OCI-LY1 (cell line): ENCODE measurements around the gene VPS4A.

Experiments used
- H2AFZ ChIP-seq: fragments of 200-600 bp; sonication (generic), shearing (Covaris generic); 2 replicates; pipeline ENCODE4 v1.6.0; 2014; ENCODE audit warnings: antibody characterized with exemption, mild to moderate bottlenecking, low read length
- H3F3A ChIP-seq: fragments of 200-600 bp; sonication (generic), shearing (Covaris generic); 2 replicates; pipeline ENCODE4 v1.6.0; 2014; ENCODE audit warnings: mild to moderate bottlenecking, antibody characterized with exemption, low read length, moderate library complexity; ENCODE audit not compliant: insufficient read depth
- H3K27ac ChIP-seq: fragments of 200-600 bp; sonication (generic); 2 replicates; pipeline ENCODE4 v1.5.1; 2014; ENCODE audit warnings: low read length, mixed run types, mild to moderate bottlenecking, low read depth; ENCODE audit not compliant: poor library complexity, severe bottlenecking
- H3K27me3 ChIP-seq: fragments of 200-600 bp; sonication (generic); 2 replicates; pipeline ENCODE4 v1.6.0; 2014; ENCODE audit warnings: antibody characterized with exemption, mild to moderate bottlenecking, low read length, moderate library complexity; ENCODE audit not compliant: insufficient read depth
- H3K36me3 ChIP-seq: fragments of 200-600 bp; sonication (generic); 2 replicates; pipeline ENCODE4 v1.6.1; 2014; ENCODE audit warnings: mild to moderate bottlenecking, antibody characterized with exemption, low read length, moderate library complexity, mixed read lengths; ENCODE audit not compliant: insufficient read depth
- H3K4me1 ChIP-seq: fragments of 200-600 bp; sonication (generic); 2 replicates; pipeline ENCODE4 v1.5.1; 2014; ENCODE audit warnings: mild to moderate bottlenecking, low read length, moderate library complexity; ENCODE audit not compliant: insufficient read depth, severe bottlenecking
- H3K4me2 ChIP-seq: fragments of 200-600 bp; sonication (generic), shearing (Covaris generic); 2 replicates; pipeline ENCODE4 v1.6.1; 2014; ENCODE audit warnings: low read length
- H3K4me3 ChIP-seq: fragments of 200-600 bp; sonication (generic); 2 replicates; pipeline ENCODE4 v1.5.1; 2014; ENCODE audit warnings: low read length, low read depth, mild to moderate bottlenecking, mixed read lengths; ENCODE audit not compliant: poor library complexity, severe bottlenecking
- H3K79me2 ChIP-seq: fragments of 200-600 bp; shearing (Covaris generic); 2 replicates; pipeline ENCODE4 v1.6.1; 2016; ENCODE audit warnings: mixed run types, low read length, mixed read lengths; ENCODE audit not compliant: insufficient read depth
- H3K9ac ChIP-seq: fragments of 200-600 bp; sonication (generic), shearing (Covaris generic); 2 replicates; pipeline ENCODE4 v1.6.1; 2014; ENCODE audit warnings: mild to moderate bottlenecking, low read length, mixed read lengths
- H3K9me2 ChIP-seq: fragments of 200-600 bp; sonication (generic), shearing (Covaris generic); 2 replicates; pipeline ENCODE4 v1.6.1; 2014; ENCODE audit warnings: low read depth, mild to moderate bottlenecking, low read length, mixed read lengths
- H3K9me3 ChIP-seq: fragments of 200-600 bp; shearing (Covaris generic); 2 replicates; pipeline ENCODE4 v1.6.1; 2014; ENCODE audit warnings: low read length, mixed read lengths
- H4K20me1 ChIP-seq: fragments of 200-600 bp; sonication (generic), shearing (Covaris generic); 2 replicates; pipeline ENCODE4 v1.6.0; 2016; ENCODE audit warnings: mild to moderate bottlenecking, low read length; ENCODE audit not compliant: insufficient read depth
- CTCF ChIP-seq: fragments of 200-600 bp; sonication (generic), shearing (Covaris generic); IDR thresholded peaks from 2 replicates; pipeline ENCODE4 v1.5.1; 2017; ENCODE audit warnings: mild to moderate bottlenecking, antibody characterized with exemption, low read length, moderate library complexity, mixed read lengths
- EZH2 ChIP-seq: fragments of 200-600 bp; sonication (generic), shearing (Covaris generic); IDR thresholded peaks from 2 replicates; pipeline ENCODE4 v1.8.0; 2017; ENCODE audit warnings: borderline replicate concordance, mixed run types, mild to moderate bottlenecking, antibody characterized with exemption, low read length, moderate library complexity, mixed read lengths

The VPS4A gene

GRCh38 chr16:69319826-69320739, 8.9 kb downstream of the VPS4A start:
- H3K9me2 ChIP-seq = no peaks in the 10 kb centered on the region
- peaks cover 94% of the 10 kb centered on the region for H3K36me3 ChIP-seq
- H3F3A ChIP-seq = no peaks in the 10 kb centered on the region
- no peak overlapping the region for H2AFZ ChIP-seq
- H3K79me2 ChIP-seq = peaks cover 6% of the 10 kb centered on the region
- H3K4me3 ChIP-seq = no peak overlapping the region
- no peak overlapping the region for H3K4me2 ChIP-seq
- no peak overlapping the region for H3K9ac ChIP-seq
- H3K27me3 ChIP-seq = no peaks in the 10 kb centered on the region
- H3K9me3 ChIP-seq = no peaks in the 10 kb centered on the region
- no peak overlapping the region for H3K27ac ChIP-seq
- no peaks in the 10 kb centered on the region for H4K20me1 ChIP-seq
- TF ChIP-seq CTCF = no peak
- H3K4me1 ChIP-seq = no peaks in the 10 kb centered on the region

GRCh38 chr16:69320740-69321073, 9.6 kb downstream of the VPS4A start:
- no peaks in the 10 kb centered on the region for H3F3A ChIP-seq
- no peak overlapping the region for H3K27ac ChIP-seq
- no peaks in the 10 kb centered on the region for H3K27me3 ChIP-seq
- no peak overlapping the region for H3K4me3 ChIP-seq
- H3K36me3 ChIP-seq = peaks cover 95% of the 10 kb centered on the region
- no peaks in the 10 kb centered on the region for H4K20me1 ChIP-seq
- no peak overlapping the region for H2AFZ ChIP-seq
- no peak overlapping the region for H3K4me2 ChIP-seq
- peaks cover 8% of the 10 kb centered on the region for H3K79me2 ChIP-seq
- H3K9ac ChIP-seq = no peak overlapping the region
- no peaks in the 10 kb centered on the region for H3K9me2 ChIP-seq
- H3K9me3 ChIP-seq = no peaks in the 10 kb centered on the region
- peaks cover under 1% of the 10 kb centered on the region for H3K4me1 ChIP-seq
- no peak for TF ChIP-seq CTCF

GRCh38 chr16:69321080-69321479, 9.9 kb downstream of the VPS4A start:
- Histone ChIP-seq H3K4me3 (no peak overlapping the region), H3K4me2 (no peak overlapping the region)

More at GRCh38 chr16:69321080-69321479, 9.9 kb downstream of the VPS4A start:
- no peaks in the 10 kb centered on the region for H3K9me3 ChIP-seq
- TF ChIP-seq CTCF (no peak), EZH2 (no peak)
- peaks cover 11% of the 10 kb centered on the region for H3K79me2 ChIP-seq
- H3K27ac ChIP-seq = no peak overlapping the region
- H2AFZ ChIP-seq = no peak overlapping the region
- no peak overlapping the region for H3K9ac ChIP-seq
- H4K20me1 ChIP-seq = no peaks in the 10 kb centered on the region
- H3K27me3 ChIP-seq = no peaks in the 10 kb centered on the region
- H3K36me3 ChIP-seq = peaks cover 95% of the 10 kb centered on the region
- H3F3A ChIP-seq = no peaks in the 10 kb centered on the region
- peaks cover 5% of the 10 kb centered on the region for H3K4me1 ChIP-seq
- H3K9me2 ChIP-seq = no peaks in the 10 kb centered on the region
